ENCODE results near the gene USP48.

- TF ChIP-seq CTCF (IDR thresholded peaks at IDR 0.05 in 2 of 3, conservative IDR thresholded peaks at IDR 0.05 in 1 of 3; ENCODE audit: control insufficient read depth in 2 of 3, extremely low read depth in 1 of 3, insufficient read depth in 1 of 3, low read depth in 3 of 3, low read length in 3 of 3), result no peak
- TF ChIP-seq BMI1 (IDR thresholded peaks at IDR 0.05; ENCODE audit: borderline replicate concordance), result no peak
- TF ChIP-seq POLR2AphosphoS5 (IDR thresholded peaks at IDR 0.05; ENCODE audit: low read length), result no peak
- no peak for TF ChIP-seq HSF1 (IDR thresholded peaks at IDR 0.05; ENCODE audit: low read depth, low read length)
- no peak for TF ChIP-seq ZBED1 (IDR thresholded peaks at IDR 0.05; ENCODE audit: borderline replicate concordance)
- no peak for TF ChIP-seq NR2C1 (IDR thresholded peaks at IDR 0.05)
- TF ChIP-seq CREB1 (IDR thresholded peaks at IDR 0.05; ENCODE audit: low read depth), result no peak
- TF ChIP-seq NFYB (IDR thresholded peaks at IDR 0.05; ENCODE audit: insufficient read depth, low read depth, low read length), result no peak
Observed at GRCh38 chr1:21654209-21654608, 128.7 kb downstream of the USP48 start.

All from GM12878 (cell line).